Measurements from ENCODE around the gene TANC1. TPM values are rescaled to one million over a fixed set of nuclear protein-coding genes. Genes with fewer than 3 reads are reported as not detected.

Gene TANC1
- total RNA-seq, 3 donors from 2014 or later: 0.33 to 0.40 (median 0.34) TPM

DNA sequence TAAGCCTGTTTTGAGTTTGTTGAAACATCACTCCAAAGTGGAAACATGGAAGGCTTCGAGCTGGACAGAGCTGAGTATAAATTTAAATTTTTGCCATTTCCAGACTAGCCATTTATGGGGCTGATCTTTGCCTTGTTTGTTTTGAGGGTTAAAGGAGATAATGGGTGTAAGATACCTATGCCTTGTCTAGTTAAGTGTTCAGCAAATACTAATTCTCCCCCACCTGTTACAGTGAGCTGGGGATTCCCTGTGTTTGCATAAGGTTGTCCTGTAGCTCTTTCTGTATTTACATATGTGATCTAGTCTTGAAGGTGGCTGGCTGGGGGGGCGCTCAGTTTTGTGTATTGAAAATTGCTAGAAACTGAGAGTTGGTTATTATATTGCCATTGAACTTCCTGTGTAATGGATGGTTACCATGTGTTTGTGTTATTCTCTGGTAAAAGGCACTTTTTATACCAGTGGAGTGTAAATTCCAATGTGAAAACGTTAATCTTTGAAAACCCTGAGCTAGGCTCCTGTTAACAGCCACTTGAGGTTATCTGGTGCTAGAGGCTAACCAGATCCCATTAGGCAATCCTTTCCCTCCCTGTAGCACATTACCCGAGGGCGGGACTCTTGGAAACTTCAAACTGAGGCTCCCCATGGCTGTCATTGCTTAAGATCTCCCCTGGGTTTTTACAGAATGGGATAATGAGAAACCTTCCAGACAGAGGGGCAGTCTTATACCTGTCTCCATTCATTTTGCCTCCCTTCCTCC lies 26.7 kb downstream of the TANC1 start:
- Mint-ChIP-seq H3K36me3 (ENCODE audit: insufficient read depth) (no peaks in the 10 kb centered on the region), H3K4me1 (ENCODE audit: low read depth) (no peaks in the 10 kb centered on the region), H3K9me3 (no peaks in the 10 kb centered on the region), H3K27me3 (ENCODE audit: low read depth) (peaks cover 6% of the 10 kb centered on the region), H3K4me3 (no peak overlapping the region)
- DNase-seq (no peak), ATAC-seq (no peak)

GRCh38 chr2:158995677-158996049 lies 27.2 kb downstream of the TANC1 start:
- DNase-seq (no peak), ATAC-seq (no peak)
- no peak overlapping the region for H3K4me3 Mint-ChIP-seq
- no peaks in the 10 kb centered on the region for H3K9me3 Mint-ChIP-seq
- H3K4me1 Mint-ChIP-seq (ENCODE audit: low read depth): no peaks in the 10 kb centered on the region
- no peaks in the 10 kb centered on the region for H3K36me3 Mint-ChIP-seq (ENCODE audit: insufficient read depth)
- H3K27me3 Mint-ChIP-seq (ENCODE audit: low read depth): peaks cover 6% of the 10 kb centered on the region

DNA sequence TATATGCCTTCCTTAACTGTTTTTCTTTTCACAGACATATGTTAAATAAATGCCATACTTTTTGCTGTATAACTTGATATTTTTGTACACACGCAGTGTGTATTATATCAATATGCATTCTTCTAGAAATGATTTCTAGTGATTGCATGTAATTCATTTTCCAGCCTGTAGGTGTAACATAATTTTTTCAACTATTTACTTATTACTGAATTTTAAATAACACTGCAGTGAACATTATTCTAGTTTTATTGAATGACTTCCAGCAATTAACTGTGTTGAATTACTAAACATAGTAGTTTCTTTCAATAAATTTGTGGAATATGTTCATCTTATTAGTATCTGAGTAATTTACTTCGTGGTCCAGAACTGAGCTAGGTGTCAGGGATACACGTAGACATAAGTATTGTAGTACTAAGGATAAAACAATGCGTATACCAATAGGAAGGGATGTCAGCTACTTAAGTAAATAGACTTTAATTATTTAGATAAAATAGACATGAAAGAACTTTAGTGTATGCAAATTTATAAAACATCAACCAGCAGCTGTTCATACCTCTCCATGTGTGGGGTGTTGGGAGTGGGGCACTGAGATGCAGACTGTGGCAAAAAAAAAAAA lies 28.0 kb downstream of the TANC1 start:
- no peaks in the 10 kb centered on the region for H3K9me3 Mint-ChIP-seq
- ATAC-seq: no peak
- peaks cover 6% of the 10 kb centered on the region for H3K27me3 Mint-ChIP-seq (ENCODE audit: low read depth)
- DNase-seq: no peak
- no peaks in the 10 kb centered on the region for H3K4me1 Mint-ChIP-seq (ENCODE audit: low read depth)
- no peak overlapping the region for H3K4me3 Mint-ChIP-seq
- no peaks in the 10 kb centered on the region for H3K36me3 Mint-ChIP-seq (ENCODE audit: insufficient read depth)

- Mint-ChIP-seq H3K9me3 (no peaks in the 10 kb centered on the region), H3K4me1 (ENCODE audit: low read depth) (no peaks in the 10 kb centered on the region), H3K4me3 (no peak overlapping the region), H3K27me3 (ENCODE audit: low read depth) (peaks cover 6% of the 10 kb centered on the region), H3K36me3 (ENCODE audit: insufficient read depth) (no peaks in the 10 kb centered on the region)
- ATAC-seq (no peak), DNase-seq (no peak)
These were observed 28.8 kb downstream of the TANC1 start for GRCh38 chr2:158997037-158997790.

DNA sequence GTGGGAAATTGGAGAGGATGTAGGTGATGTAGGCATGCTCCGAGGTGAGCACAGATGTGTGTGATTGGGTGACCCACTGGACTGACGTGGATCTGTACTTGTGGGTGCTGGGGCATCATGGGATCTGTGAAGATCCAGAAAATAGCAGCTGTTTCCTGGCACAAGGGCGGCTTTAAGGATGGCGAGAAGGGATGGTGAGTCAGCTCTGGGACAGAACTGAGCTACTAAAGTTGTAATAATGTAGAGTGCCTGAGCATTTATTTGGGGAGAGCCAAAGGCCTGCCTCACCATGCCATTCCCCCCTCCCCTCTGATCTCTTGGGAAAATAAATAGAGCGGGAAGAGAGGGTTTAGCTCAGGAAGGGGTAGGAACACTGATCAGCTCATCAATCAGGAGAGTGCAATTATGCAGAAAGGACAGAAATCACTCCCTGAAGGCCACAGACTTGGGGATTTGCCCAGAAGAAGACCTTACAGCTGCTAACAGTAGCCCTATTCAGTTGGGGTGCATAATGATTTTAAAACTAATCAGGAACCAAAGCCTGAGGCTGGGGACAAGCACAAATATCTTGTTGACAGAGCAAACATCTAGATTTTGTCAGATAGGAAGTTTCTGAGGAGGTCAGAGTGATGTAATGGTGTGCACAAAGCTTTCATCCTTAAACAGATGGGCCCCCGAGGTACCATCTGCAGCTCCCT lies 30.3 kb downstream of the TANC1 start:
- H3K36me3 Mint-ChIP-seq (ENCODE audit: insufficient read depth): no peaks in the 10 kb centered on the region
- DNase-seq: no peak
- H3K9me3 Mint-ChIP-seq: no peaks in the 10 kb centered on the region
- H3K4me3 Mint-ChIP-seq: no peak overlapping the region
- peaks cover 7% of the 10 kb centered on the region for H3K27me3 Mint-ChIP-seq (ENCODE audit: low read depth)
- no peak for ATAC-seq
- no peaks in the 10 kb centered on the region for H3K4me1 Mint-ChIP-seq (ENCODE audit: low read depth)

DNA sequence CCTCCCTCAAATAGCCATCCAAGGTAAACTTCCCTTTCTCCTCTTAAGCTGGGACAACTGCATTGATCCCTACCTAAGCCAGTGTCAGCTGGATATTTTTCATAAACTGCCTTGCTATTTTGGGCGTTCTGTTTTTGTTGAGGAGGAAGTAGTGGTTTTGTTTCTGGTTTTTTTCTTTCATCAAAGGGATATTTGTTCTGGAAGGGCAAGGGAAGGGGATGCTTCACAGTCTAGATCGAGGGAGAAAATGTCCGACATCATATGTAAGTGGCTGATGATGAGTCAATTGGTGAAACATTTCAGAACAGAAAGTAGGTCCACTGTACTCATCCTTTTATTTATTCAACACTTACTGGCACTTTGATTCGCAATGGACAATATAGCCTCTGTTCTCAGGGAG lies 31.0 kb downstream of the TANC1 start:
- DNase-seq (no peak), ATAC-seq (no peak)
- Mint-ChIP-seq H3K36me3 (ENCODE audit: insufficient read depth) (no peaks in the 10 kb centered on the region), H3K27me3 (ENCODE audit: low read depth) (peaks cover 7% of the 10 kb centered on the region), H3K4me1 (ENCODE audit: low read depth) (no peaks in the 10 kb centered on the region), H3K4me3 (no peak overlapping the region), H3K9me3 (no peaks in the 10 kb centered on the region)

DNA sequence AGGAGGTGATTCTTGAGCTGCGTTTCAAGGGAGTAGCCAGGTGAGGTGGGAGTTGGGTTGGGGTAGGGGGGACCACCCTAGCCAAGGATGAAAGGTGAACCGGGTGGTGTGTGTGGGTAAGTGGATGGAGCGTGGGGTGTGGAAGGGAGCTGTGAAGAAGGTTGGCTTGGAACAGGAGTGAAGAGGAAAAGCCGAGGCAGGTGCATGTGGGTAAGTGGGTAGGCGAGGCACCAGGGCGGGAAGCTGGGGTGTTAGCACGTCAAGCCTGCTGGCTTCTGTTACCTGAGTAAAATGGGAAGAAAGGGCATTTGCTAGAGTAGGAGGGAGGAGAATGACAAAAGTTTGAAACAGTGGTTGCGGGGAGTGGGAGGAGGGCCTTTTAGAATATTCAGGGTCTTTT lies 31.6 kb downstream of the TANC1 start:
- DNase-seq (no peak), ATAC-seq (no peak)
- H3K36me3 Mint-ChIP-seq (ENCODE audit: insufficient read depth): no peaks in the 10 kb centered on the region
- no peaks in the 10 kb centered on the region for H3K9me3 Mint-ChIP-seq
- H3K4me1 Mint-ChIP-seq (ENCODE audit: low read depth): no peaks in the 10 kb centered on the region
- peaks cover 7% of the 10 kb centered on the region for H3K27me3 Mint-ChIP-seq (ENCODE audit: low read depth)
- H3K4me3 Mint-ChIP-seq: no peak overlapping the region

DNA sequence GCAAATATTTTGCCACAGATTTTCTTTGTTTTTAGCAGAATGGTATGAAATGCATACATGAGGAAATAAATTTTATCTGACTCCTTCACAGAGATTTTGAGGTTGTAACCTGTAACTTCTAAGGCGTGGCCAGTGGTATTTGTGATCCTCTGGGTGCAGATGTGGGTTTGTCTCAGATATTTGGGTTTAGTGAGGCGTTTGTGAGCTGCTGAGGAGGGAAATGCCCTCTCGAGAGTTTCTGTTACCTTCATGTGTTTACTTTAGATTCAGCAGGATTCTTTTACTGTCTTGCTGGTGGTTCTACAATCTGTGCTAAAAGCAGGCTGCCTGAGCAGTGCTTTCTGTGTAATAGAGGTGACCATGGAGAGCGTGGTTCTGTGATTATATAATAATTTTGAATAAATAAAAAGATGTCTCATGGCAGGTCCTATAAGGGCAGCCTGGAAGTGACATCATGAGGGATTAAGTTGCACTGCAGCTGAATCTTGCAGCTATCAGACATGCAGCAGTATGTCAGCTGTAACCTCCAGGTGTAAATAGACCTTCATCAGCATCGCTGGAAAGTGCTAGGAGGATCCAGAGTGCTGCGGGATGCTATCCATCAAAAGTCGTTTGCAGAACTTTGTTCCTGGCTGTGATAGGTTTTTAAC lies 34.1 kb downstream of the TANC1 start:
- no peak for ATAC-seq
- Mint-ChIP-seq H3K36me3 (ENCODE audit: insufficient read depth) (no peaks in the 10 kb centered on the region), H3K4me1 (ENCODE audit: low read depth) (no peaks in the 10 kb centered on the region), H3K27me3 (ENCODE audit: low read depth) (peaks cover 5% of the 10 kb centered on the region), H3K4me3 (no peak overlapping the region), H3K9me3 (no peaks in the 10 kb centered on the region)
- DNase-seq: no peak

DNA sequence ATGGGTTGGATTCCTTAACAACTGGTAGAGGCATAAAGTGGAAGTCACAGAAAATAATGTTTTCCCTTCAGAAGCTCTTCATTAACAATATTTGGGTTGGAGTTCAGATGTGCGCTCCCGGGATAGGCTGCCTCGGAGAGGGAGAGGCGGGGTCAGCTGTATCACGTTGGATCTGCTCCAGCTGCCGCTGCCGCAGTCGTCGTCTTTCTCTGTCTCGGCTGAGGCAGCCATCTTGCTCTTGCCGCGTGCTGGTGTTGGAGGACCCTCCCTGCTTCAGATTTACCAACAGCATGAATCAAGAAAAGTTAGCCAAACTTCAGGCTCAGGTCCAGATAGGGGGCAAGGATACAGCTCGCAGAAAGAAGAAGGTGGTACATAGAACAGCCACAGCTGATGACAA lies 35.1 kb downstream of the TANC1 start:
- Mint-ChIP-seq H3K4me3 (no peak overlapping the region), H3K27me3 (ENCODE audit: low read depth) (peaks cover 6% of the 10 kb centered on the region), H3K9me3 (no peaks in the 10 kb centered on the region), H3K4me1 (ENCODE audit: low read depth) (no peaks in the 10 kb centered on the region), H3K36me3 (ENCODE audit: insufficient read depth) (no peaks in the 10 kb centered on the region)
- DNase-seq (no peak), ATAC-seq (no peak)

DNA sequence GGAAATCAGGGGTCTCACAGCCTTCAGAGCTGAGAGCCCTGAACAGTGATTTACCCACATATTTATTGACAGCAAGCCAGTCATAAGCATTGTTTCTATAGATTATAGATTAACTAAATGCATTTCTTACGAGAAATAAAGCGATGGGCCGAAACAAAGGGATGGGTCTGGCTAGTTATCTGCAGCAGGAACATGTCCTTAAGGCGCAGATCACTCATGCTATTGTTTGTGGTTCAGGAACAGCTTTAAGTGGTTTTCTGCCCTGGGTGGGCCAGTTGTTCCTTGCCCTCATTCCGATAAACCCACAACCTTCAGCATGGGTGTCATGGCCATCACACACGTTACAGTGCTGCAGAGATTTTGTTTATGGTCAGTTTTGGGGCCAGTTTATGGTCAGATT lies 36.4 kb downstream of the TANC1 start:
- H3K27me3 Mint-ChIP-seq (ENCODE audit: low read depth): peaks cover 6% of the 10 kb centered on the region
- no peaks in the 10 kb centered on the region for H3K36me3 Mint-ChIP-seq (ENCODE audit: insufficient read depth)
- H3K9me3 Mint-ChIP-seq: no peaks in the 10 kb centered on the region
- DNase-seq (no peak), ATAC-seq (no peak)
- H3K4me1 Mint-ChIP-seq (ENCODE audit: low read depth): no peaks in the 10 kb centered on the region
- no peak overlapping the region for H3K4me3 Mint-ChIP-seq

DNA sequence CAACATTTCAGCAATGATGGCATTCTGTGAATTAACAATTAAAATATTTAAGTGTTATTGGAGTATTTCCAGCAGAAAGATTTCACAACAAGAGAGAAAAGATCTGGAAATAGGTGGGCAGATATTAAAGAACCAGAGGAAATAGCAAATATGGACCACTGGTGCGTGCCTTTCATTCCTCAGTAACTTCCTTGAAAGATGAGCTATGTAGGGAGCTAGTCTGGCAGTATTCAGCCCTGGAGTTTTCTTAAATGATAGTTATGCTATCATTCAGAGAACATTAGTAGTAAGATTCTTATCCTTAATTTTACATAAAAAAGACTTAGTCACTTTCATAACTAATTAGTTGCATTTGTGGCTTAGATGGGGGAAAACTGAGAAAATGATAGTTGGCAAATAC lies 41.5 kb downstream of the TANC1 start:
- H3K4me1 Mint-ChIP-seq (ENCODE audit: low read depth): peaks cover 2% of the 10 kb centered on the region
- H3K9me3 Mint-ChIP-seq: peaks cover 11% of the 10 kb centered on the region
- no peak for ATAC-seq
- H3K27me3 Mint-ChIP-seq (ENCODE audit: low read depth): peaks cover 5% of the 10 kb centered on the region
- no peak overlapping the region for H3K4me3 Mint-ChIP-seq
- no peak for DNase-seq
- H3K36me3 Mint-ChIP-seq (ENCODE audit: insufficient read depth): no peaks in the 10 kb centered on the region

GRCh38 chr2:159010340-159010739 lies 41.9 kb downstream of the TANC1 start:
- Mint-ChIP-seq H3K9me3 (peaks cover 12% of the 10 kb centered on the region), H3K27me3 (ENCODE audit: low read depth) (peaks cover 5% of the 10 kb centered on the region), H3K4me3 (no peak overlapping the region), H3K36me3 (ENCODE audit: insufficient read depth) (no peaks in the 10 kb centered on the region), H3K4me1 (ENCODE audit: low read depth) (peaks cover 2% of the 10 kb centered on the region)
- ATAC-seq (no peak), DNase-seq (no peak)

GRCh38 chr2:159010963-159011362 lies 42.5 kb downstream of the TANC1 start:
- no peak overlapping the region for H3K4me3 Mint-ChIP-seq
- DNase-seq (no peak), ATAC-seq (peak in 1 of 2 donors; percentile 46)
- H3K36me3 Mint-ChIP-seq (ENCODE audit: insufficient read depth): peaks cover 2% of the 10 kb centered on the region
- H3K9me3 Mint-ChIP-seq: peaks cover 18% of the 10 kb centered on the region
- H3K4me1 Mint-ChIP-seq (ENCODE audit: low read depth): peaks cover 2% of the 10 kb centered on the region
- H3K27me3 Mint-ChIP-seq (ENCODE audit: low read depth): peaks cover 5% of the 10 kb centered on the region

GRCh38 chr2:159012142-159012541 lies 43.7 kb downstream of the TANC1 start:
- H3K4me3 Mint-ChIP-seq: no peak overlapping the region
- peaks cover 5% of the 10 kb centered on the region for H3K27me3 Mint-ChIP-seq (ENCODE audit: low read depth)
- DNase-seq (no peak), ATAC-seq (no peak)
- H3K9me3 Mint-ChIP-seq: peaks cover 26% of the 10 kb centered on the region
- H3K36me3 Mint-ChIP-seq (ENCODE audit: insufficient read depth): peaks cover 5% of the 10 kb centered on the region
- peaks cover 2% of the 10 kb centered on the region for H3K4me1 Mint-ChIP-seq (ENCODE audit: low read depth)
